ENCODE data around the gene GRM6.

Gene GRM6

DNA sequence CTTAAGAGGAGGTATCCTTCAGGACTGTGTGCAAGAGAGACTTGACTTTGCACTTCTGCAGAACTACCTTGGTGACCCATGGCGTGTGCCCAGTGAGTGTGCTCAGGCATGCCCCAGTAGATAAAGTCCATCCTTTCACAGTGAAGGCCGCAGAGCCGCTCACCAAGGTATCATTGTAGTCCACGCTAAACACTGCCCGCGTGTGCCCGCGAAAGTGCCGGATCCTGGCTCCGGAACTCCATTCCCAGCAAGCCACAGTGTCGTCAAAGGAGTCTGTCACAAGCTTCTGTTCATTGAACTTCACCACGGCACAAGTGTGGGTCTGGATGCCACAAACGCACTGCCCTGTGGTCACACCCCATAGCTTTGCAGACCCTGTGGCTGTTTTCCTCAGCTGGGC lies 3.3 kb upstream of the GRM6 start:
- Histone ChIP-seq H3K27me3 (ENCODE audit: insufficient read depth, low read length) (no peaks in the 10 kb centered on the region), H3K9me2 (ENCODE audit: low read depth, low read length) (no peaks in the 10 kb centered on the region), H3F3A (ENCODE audit: insufficient read depth, low read length) (no peaks in the 10 kb centered on the region), H3K4me2 (ENCODE audit: low read length) (no peak overlapping the region), H3K27ac (ENCODE audit: low read depth, low read length, poor library complexity, severe bottlenecking) (no peak overlapping the region), H3K79me2 (ENCODE audit: insufficient read depth, low read length) (no peaks in the 10 kb centered on the region), H3K4me1 (ENCODE audit: insufficient read depth, low read length, severe bottlenecking) (no peaks in the 10 kb centered on the region), H3K9me3 (ENCODE audit: low read length) (no peaks in the 10 kb centered on the region), H4K20me1 (ENCODE audit: insufficient read depth, low read length) (no peaks in the 10 kb centered on the region), H3K9ac (ENCODE audit: low read length) (no peak overlapping the region), H3K4me3 (ENCODE audit: low read depth, low read length, poor library complexity, severe bottlenecking) (no peak overlapping the region), H2AFZ (ENCODE audit: low read length) (no peak overlapping the region), H3K36me3 (ENCODE audit: insufficient read depth, low read length) (no peaks in the 10 kb centered on the region)
- TF ChIP-seq CTCF (IDR thresholded peaks at IDR 0.05; ENCODE audit: low read length) (no peak), EZH2 (IDR thresholded peaks at IDR 0.05; ENCODE audit: borderline replicate concordance, low read length) (no peak)

DNA sequence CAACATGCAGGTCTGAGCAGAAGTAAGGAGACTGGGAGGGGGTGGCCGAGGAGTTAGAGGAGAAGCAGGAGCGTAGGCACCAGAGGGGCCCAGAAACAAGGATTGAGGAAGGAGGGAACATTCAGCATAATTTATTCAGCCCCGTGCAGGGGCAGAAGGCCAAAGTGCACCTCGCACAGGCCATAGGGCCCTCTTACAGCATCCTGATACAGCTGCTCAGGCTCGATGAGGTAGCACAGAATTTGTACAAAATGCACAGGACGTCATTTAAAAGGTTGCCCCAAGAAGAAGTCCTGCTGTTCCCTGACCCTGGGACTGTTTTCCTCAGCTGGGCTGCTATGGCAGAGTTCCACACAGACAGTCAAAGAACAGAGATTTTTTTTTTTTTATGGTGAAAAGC lies 2.1 kb upstream of the GRM6 start:
- Histone ChIP-seq H3K4me3 (ENCODE audit: low read depth, low read length, poor library complexity, severe bottlenecking) (no peak overlapping the region), H3K27ac (ENCODE audit: low read depth, low read length, poor library complexity, severe bottlenecking) (no peak overlapping the region), H3K79me2 (ENCODE audit: insufficient read depth, low read length) (no peaks in the 10 kb centered on the region), H3K4me1 (ENCODE audit: insufficient read depth, low read length, severe bottlenecking) (no peaks in the 10 kb centered on the region), H3K9me2 (ENCODE audit: low read depth, low read length) (no peaks in the 10 kb centered on the region), H3K4me2 (ENCODE audit: low read length) (no peak overlapping the region), H3K9me3 (ENCODE audit: low read length) (no peaks in the 10 kb centered on the region), H4K20me1 (ENCODE audit: insufficient read depth, low read length) (no peaks in the 10 kb centered on the region), H2AFZ (ENCODE audit: low read length) (no peak overlapping the region), H3F3A (ENCODE audit: insufficient read depth, low read length) (no peaks in the 10 kb centered on the region), H3K36me3 (ENCODE audit: insufficient read depth, low read length) (no peaks in the 10 kb centered on the region), H3K9ac (ENCODE audit: low read length) (no peak overlapping the region), H3K27me3 (ENCODE audit: insufficient read depth, low read length) (no peaks in the 10 kb centered on the region)
- TF ChIP-seq CTCF (IDR thresholded peaks at IDR 0.05; ENCODE audit: low read length), result no peak
- no peak for TF ChIP-seq EZH2 (IDR thresholded peaks at IDR 0.05; ENCODE audit: borderline replicate concordance, low read length)

DNA sequence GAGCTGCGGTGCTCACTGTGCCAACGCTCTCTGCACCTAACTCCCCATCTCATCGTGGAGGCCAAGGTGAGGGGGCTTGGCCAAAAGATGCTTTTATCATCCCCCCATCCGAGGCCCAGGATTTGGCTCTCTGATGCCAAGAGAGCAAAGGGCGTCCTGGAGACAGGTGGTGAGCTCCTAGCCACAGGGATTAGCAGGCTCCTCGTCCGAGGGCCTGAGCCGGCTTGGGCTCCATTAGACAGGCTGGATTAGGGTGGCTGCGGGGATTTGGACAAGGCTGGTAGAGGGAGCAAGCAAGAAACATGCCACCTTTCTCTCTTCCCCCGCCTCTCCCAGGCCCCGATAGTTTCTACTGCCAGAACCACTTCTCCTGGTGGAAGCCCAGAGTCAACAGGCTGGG lies 1.0 kb upstream of the GRM6 start:
- H3K27me3 ChIP-seq (ENCODE audit: insufficient read depth, low read length), result no peaks in the 10 kb centered on the region
- no peak overlapping the region for H2AFZ ChIP-seq (ENCODE audit: low read length)
- H3K27ac ChIP-seq (ENCODE audit: low read depth, low read length, poor library complexity, severe bottlenecking), result no peak overlapping the region
- no peaks in the 10 kb centered on the region for H3K9me2 ChIP-seq (ENCODE audit: low read depth, low read length)
- no peak for TF ChIP-seq CTCF (IDR thresholded peaks at IDR 0.05; ENCODE audit: low read length)
- TF ChIP-seq EZH2 (IDR thresholded peaks at IDR 0.05; ENCODE audit: borderline replicate concordance, low read length), result no peak
- H3K9ac ChIP-seq (ENCODE audit: low read length), result no peak overlapping the region
- H4K20me1 ChIP-seq (ENCODE audit: insufficient read depth, low read length), result no peaks in the 10 kb centered on the region
- H3K4me3 ChIP-seq (ENCODE audit: low read depth, low read length, poor library complexity, severe bottlenecking), result no peak overlapping the region
- no peaks in the 10 kb centered on the region for H3K9me3 ChIP-seq (ENCODE audit: low read length)
- no peaks in the 10 kb centered on the region for H3K36me3 ChIP-seq (ENCODE audit: insufficient read depth, low read length)
- H3K79me2 ChIP-seq (ENCODE audit: insufficient read depth, low read length), result no peaks in the 10 kb centered on the region
- no peaks in the 10 kb centered on the region for H3K4me1 ChIP-seq (ENCODE audit: insufficient read depth, low read length, severe bottlenecking)
- no peaks in the 10 kb centered on the region for H3F3A ChIP-seq (ENCODE audit: insufficient read depth, low read length)
- no peak overlapping the region for H3K4me2 ChIP-seq (ENCODE audit: low read length)

All from OCI-LY1 (cell line).